GM12874 (cell line): Measurements from ENCODE around the gene SMIM31.

Experiments
- TF ChIP-seq, protein P1 (sequence below): IDR thresholded peaks from 2 replicates; pipeline ENCODE4 v1.5.1; 2011; ENCODE audit warnings: low read depth, mild to moderate bottlenecking, control low read depth, low read length, moderate library complexity; ENCODE audit not compliant: insufficient read depth

SMIM31 gene

DNA sequence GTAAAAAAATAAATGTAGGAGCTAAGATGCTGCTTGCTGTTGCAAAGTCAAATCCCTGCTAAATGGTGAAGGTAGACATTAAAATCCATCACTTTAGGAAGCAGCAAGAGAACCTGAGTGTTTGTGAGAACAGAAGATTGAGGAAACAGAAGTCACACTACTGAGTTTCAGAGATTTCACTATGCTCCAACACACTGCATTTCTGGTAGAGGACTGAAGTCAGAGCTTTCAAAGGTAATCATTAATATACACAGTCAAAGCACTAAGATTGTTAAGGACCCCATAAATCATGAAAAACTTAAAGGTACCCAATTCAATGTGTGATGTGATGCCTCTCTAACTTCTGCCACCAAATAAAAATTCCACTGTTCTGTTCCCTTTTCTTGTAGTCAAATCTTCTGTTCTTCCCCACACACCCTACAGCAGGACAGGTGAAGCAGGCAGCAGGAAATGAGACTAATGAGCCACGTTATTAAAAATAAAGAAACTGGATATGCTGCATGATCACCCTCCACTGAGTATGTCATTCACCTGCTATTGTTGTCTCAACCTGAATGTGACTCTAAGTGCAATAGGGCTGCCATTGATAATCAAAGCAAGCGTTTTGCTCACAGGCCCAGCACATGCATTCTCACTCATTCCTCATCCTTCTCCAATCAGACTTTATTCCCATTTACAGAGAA is 94.2 kb downstream of the SMIM31 start:
- TF ChIP-seq, protein P1, sequence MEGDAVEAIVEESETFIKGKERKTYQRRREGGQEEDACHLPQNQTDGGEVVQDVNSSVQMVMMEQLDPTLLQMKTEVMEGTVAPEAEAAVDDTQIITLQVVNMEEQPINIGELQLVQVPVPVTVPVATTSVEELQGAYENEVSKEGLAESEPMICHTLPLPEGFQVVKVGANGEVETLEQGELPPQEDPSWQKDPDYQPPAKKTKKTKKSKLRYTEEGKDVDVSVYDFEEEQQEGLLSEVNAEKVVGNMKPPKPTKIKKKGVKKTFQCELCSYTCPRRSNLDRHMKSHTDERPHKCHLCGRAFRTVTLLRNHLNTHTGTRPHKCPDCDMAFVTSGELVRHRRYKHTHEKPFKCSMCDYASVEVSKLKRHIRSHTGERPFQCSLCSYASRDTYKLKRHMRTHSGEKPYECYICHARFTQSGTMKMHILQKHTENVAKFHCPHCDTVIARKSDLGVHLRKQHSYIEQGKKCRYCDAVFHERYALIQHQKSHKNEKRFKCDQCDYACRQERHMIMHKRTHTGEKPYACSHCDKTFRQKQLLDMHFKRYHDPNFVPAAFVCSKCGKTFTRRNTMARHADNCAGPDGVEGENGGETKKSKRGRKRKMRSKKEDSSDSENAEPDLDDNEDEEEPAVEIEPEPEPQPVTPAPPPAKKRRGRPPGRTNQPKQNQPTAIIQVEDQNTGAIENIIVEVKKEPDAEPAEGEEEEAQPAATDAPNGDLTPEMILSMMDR, result no peak
